ENCODE results near the gene SASH3. TPM values are rescaled to one million over a fixed set of nuclear protein-coding genes. Genes with fewer than 3 reads are reported as not detected.

Gene SASH3
- total RNA-seq, 2 donors from 2014 or later, result not detected

DNA sequence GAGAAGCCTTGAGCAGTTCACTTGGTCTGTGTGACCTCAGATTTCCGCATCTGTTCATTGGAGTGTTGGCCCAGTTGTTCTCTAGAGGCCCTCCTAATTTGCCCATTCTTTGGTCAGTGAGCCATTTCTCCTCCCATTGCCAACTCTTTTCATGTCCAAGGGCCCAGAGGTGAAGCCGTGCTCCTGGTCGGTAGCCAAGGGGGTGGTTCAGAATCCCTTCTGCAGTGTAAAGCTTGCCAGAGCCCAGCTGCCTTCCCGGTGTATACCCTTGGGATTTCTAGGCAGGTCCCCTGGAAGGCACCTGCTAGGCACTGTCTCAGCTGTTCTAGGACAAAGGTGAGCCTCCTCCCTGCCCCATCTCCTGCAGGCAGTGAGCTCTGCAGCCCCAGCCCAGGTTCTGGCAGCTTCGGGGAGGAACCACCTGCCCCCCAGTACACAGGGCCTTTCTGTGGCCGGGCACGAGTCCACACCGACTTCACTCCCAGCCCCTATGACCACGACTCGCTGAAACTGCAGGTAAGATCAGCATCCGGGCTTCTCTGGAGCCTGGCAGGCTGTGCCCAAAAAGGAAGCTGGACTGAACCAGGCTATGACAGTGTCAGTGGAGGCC, 12.3 kb downstream of the SASH3 start:
- Mint-ChIP-seq H3K27me3 (ENCODE audit: insufficient read depth) (no peaks in the 10 kb centered on the region), H3K27ac (no peak overlapping the region), H3K36me3 (ENCODE audit: low read depth) (no peaks in the 10 kb centered on the region), H3K9me3 (peaks cover 24% of the 10 kb centered on the region), H3K4me3 (no peak overlapping the region), H3K4me1 (peaks cover 6% of the 10 kb centered on the region)
- TF ChIP-seq, protein P1, sequence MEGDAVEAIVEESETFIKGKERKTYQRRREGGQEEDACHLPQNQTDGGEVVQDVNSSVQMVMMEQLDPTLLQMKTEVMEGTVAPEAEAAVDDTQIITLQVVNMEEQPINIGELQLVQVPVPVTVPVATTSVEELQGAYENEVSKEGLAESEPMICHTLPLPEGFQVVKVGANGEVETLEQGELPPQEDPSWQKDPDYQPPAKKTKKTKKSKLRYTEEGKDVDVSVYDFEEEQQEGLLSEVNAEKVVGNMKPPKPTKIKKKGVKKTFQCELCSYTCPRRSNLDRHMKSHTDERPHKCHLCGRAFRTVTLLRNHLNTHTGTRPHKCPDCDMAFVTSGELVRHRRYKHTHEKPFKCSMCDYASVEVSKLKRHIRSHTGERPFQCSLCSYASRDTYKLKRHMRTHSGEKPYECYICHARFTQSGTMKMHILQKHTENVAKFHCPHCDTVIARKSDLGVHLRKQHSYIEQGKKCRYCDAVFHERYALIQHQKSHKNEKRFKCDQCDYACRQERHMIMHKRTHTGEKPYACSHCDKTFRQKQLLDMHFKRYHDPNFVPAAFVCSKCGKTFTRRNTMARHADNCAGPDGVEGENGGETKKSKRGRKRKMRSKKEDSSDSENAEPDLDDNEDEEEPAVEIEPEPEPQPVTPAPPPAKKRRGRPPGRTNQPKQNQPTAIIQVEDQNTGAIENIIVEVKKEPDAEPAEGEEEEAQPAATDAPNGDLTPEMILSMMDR (conservative IDR thresholded peaks at IDR 0.05), result no peak
- 93 to 100% methylated on average over 2 to 11 of the region's 11 CpGs for WGBS, 2 experiments (ENCODE audit: insufficient coverage in 1 of 2, insufficient read length in 1 of 2)
- H3K27ac ChIP-seq (ENCODE audit: low read depth, low read length), result no peak overlapping the region
- H3K36me3 ChIP-seq (ENCODE audit: control insufficient read depth, insufficient read depth, low read length), result no peaks in the 10 kb centered on the region
- no peak overlapping the region for H3K9ac ChIP-seq (ENCODE audit: extremely low read depth, low read length, poor library complexity, severe bottlenecking)
- no peak overlapping the region for H3K4me3 ChIP-seq (ENCODE audit: low read length)
- DNase-seq, result no peak
- H3K4me1 ChIP-seq (ENCODE audit: control insufficient read depth, insufficient read depth, low read length), result no peaks in the 10 kb centered on the region
- no peaks in the 10 kb centered on the region for H3K9me3 ChIP-seq (ENCODE audit: control insufficient read depth, low read length)
- H3K27me3 ChIP-seq (ENCODE audit: control insufficient read depth, insufficient read depth, low read length, poor library complexity, severe bottlenecking), result no peaks in the 10 kb centered on the region

DNA sequence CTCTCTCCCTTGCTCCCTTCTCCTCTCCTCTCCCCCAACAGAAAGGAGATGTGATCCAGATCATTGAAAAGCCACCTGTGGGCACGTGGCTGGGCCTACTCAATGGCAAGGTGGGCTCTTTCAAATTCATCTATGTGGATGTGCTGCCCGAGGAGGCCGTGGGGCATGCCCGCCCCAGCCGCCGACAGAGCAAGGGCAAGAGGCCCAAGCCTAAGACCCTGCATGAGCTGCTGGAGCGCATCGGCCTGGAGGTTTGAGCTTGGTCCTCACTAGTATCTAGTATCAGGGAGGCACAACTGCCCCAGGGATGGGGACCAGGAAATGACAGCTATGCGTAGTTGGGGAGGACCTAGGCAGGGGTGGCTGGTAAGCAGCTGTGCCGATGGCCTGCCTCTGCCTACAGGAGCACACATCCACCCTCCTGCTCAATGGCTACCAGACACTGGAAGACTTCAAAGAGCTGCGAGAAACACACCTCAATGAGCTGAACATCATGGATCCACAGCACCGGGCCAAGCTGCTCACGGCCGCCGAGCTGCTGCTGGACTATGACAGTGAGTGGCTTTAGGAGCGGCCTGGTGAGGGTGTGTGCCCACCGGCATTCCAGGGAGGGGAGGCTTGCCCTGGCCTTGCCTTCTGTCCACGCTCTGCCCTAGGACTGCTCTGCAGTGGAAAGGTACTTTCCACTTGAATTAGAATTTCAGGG, 13.0 kb downstream of the SASH3 start:
- no peak overlapping the region for H3K4me3 Mint-ChIP-seq
- H3K9me3 Mint-ChIP-seq, result peaks cover 19% of the 10 kb centered on the region
- H3K27ac Mint-ChIP-seq, result no peak overlapping the region
- no peaks in the 10 kb centered on the region for H3K36me3 Mint-ChIP-seq (ENCODE audit: low read depth)
- no peak for DNase-seq
- Histone ChIP-seq H3K27me3 (ENCODE audit: control insufficient read depth, insufficient read depth, low read length, poor library complexity, severe bottlenecking) (no peaks in the 10 kb centered on the region), H3K36me3 (ENCODE audit: control insufficient read depth, insufficient read depth, low read length) (no peaks in the 10 kb centered on the region), H3K4me1 (ENCODE audit: control insufficient read depth, insufficient read depth, low read length) (no peaks in the 10 kb centered on the region), H3K4me3 (ENCODE audit: low read length) (no peak overlapping the region), H3K9me3 (ENCODE audit: control insufficient read depth, low read length) (no peaks in the 10 kb centered on the region), H3K27ac (ENCODE audit: low read depth, low read length) (no peak overlapping the region), H3K9ac (ENCODE audit: extremely low read depth, low read length, poor library complexity, severe bottlenecking) (no peak overlapping the region)
- 89 to 96% methylated on average over 3 to 17 of the region's 18 CpGs for WGBS, 2 experiments (ENCODE audit: insufficient coverage in 1 of 2, insufficient read length in 1 of 2)
- TF ChIP-seq, protein P1 (conservative IDR thresholded peaks at IDR 0.05), result no peak
- no peaks in the 10 kb centered on the region for H3K27me3 Mint-ChIP-seq (ENCODE audit: insufficient read depth)
- peaks cover under 1% of the 10 kb centered on the region for H3K4me1 Mint-ChIP-seq

DNA sequence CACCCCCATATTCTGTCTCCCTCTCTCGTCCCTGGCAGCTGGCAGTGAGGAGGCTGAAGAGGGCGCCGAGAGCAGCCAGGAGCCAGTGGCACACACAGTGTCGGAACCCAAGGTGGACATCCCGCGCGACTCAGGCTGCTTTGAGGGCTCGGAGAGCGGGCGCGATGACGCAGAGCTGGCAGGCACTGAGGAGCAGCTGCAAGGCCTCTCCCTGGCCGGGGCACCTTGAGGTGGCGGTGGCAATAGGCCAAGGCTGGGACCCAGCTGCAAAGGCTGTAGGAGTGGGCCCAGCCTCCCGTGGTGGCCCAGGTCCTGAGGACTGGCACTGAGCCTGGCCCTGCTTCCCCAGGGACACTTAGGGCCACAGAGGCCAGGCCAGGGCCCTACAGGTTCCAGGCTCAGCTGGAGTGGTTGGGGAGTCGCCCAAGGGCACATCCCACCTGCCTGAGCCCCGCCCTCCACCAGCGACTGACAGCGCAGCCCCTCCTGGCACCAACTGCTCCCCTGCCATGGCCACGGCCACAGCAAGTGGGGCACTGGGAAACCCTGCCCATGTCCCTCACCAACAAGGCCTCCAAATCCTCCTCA, 13.9 kb downstream of the SASH3 start:
- no peaks in the 10 kb centered on the region for H3K4me1 Mint-ChIP-seq
- H3K27ac Mint-ChIP-seq, result no peak overlapping the region
- no peak overlapping the region for H3K4me3 Mint-ChIP-seq
- Histone ChIP-seq H3K36me3 (ENCODE audit: control insufficient read depth, insufficient read depth, low read length) (peaks cover 8% of the 10 kb centered on the region), H3K9me3 (ENCODE audit: control insufficient read depth, low read length) (no peaks in the 10 kb centered on the region), H3K27ac (ENCODE audit: low read depth, low read length) (no peak overlapping the region), H3K27me3 (ENCODE audit: control insufficient read depth, insufficient read depth, low read length, poor library complexity, severe bottlenecking) (no peaks in the 10 kb centered on the region), H3K4me3 (ENCODE audit: low read length) (no peak overlapping the region), H3K4me1 (ENCODE audit: control insufficient read depth, insufficient read depth, low read length) (no peaks in the 10 kb centered on the region), H3K9ac (ENCODE audit: extremely low read depth, low read length, poor library complexity, severe bottlenecking) (no peak overlapping the region)
- no peaks in the 10 kb centered on the region for H3K27me3 Mint-ChIP-seq (ENCODE audit: insufficient read depth)
- peaks cover 6% of the 10 kb centered on the region for H3K36me3 Mint-ChIP-seq (ENCODE audit: low read depth)
- no peak for DNase-seq
- 86% methylated on average over 14 of the region's 20 CpGs; no CpG with 5 or more reads in 1 of the 2 experiments for WGBS, 2 experiments (ENCODE audit: insufficient coverage in 1 of 2, insufficient read length in 1 of 2)
- TF ChIP-seq, protein P1 (conservative IDR thresholded peaks at IDR 0.05), result no peak
- peaks cover 14% of the 10 kb centered on the region for H3K9me3 Mint-ChIP-seq
